Measurements from ENCODE around the gene GPR152. TPM values are rescaled to one million over a fixed set of nuclear protein-coding genes. Genes with fewer than 3 reads are reported as not detected.
"Not testable (repeated sequence)": the region's sequence is repeated elsewhere in the genome, so short reads cannot be mapped to it uniquely, and the experiment has no call there.

GPR152 gene
- total RNA-seq, 2 donors from 2014 or later = not detected

DNA sequence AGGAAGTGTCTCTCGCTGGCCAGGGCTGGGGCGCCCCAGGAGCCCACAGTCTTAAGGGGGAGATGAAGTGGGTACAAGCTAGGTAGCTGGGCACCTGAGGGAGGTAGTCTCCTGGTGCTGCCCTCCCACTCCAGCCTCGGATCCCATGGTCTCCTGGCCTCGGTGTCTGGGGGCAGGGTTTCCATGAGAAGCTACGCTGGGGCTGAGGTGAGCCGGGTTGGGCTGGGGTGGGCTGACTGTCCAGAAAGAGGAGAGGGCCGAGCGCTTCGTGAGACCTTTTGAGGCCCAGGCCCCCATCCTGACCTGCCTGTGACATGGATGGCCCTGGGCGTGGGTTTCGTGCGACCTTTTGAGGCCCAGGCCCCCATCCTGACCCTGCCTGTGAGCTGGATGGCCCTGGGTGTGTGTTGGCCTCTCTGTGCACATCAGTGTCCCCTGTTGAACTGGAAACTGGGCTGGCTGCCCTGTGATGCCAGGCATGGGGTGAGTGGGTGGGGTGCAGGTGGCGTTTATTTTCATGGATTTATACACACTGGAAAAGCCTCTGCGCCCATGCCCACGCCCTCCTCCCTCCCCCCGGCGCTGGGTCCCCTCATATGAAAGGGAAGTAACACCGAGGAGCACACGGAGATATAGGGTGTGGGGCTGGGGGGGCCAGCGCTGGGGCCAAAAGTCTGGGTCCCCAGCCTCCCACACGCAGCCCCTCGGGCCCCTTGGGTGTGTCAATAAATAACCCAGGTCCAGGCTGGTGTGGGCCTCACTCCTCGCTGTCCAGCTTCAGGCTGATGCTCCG, 38.9 kb upstream of the GPR152 start:
- ATAC-seq = no peak
- intact Hi-C loops (cut with DNase I) = no loop called here
- DNase-seq = no peak

DNA sequence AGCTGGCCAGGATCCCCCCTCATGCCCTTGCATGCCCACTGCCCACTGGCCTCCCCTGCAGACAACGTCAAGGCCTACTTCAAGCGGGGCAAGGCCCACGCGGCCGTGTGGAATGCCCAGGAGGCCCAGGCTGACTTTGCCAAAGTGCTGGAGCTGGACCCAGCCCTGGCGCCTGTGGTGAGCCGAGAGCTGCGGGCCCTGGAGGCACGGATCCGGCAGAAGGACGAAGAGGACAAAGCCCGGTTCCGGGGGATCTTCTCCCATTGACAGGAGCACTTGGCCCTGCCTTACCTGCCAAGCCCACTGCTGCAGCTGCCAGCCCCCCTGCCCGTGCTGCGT, 38.2 kb upstream of the GPR152 start:
- no peak for DNase-seq
- intact Hi-C loops (cut with DNase I) = no loop called here
- ATAC-seq = no peak

DNA sequence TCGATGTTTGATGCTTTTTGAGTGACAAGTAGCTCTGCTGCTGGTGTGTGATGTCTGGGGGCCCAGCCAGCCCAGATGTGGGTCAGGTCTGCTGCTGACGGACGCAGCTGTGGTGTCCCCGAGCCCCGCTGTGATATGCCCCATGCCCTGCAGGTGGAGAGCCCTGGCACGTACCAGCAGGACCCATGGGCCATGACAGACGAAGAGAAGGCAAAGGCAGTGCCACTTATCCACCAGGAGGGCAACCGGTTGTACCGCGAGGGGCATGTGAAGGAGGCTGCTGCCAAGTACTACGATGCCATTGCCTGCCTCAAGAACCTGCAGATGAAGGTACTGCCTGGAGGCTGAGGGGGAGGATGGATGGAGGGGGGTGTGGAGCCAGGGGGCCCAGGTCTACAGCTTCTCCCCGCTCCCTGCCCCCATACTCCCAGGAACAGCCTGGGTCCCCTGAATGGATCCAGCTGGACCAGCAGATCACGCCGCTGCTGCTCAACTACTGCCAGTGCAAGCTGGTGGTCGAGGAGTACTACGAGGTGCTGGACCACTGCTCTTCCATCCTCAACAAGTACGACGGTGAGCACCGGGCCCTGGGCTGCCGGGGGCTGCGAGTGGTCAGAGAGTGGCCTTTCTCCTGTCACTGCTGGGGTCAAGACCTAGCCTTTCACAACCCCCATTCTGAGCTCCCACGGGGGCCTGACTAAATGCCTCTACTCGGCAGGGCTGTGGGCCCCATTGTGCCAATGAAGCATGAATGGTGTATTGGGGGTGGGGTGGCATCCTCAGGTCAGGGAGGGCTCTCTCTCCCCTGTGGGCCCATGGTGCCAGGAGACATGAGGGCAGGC, 37.6 kb upstream of the GPR152 start:
- intact Hi-C loops (cut with DNase I) = no loop called here
- DNase-seq (no peak), ATAC-seq (no peak)

DNA sequence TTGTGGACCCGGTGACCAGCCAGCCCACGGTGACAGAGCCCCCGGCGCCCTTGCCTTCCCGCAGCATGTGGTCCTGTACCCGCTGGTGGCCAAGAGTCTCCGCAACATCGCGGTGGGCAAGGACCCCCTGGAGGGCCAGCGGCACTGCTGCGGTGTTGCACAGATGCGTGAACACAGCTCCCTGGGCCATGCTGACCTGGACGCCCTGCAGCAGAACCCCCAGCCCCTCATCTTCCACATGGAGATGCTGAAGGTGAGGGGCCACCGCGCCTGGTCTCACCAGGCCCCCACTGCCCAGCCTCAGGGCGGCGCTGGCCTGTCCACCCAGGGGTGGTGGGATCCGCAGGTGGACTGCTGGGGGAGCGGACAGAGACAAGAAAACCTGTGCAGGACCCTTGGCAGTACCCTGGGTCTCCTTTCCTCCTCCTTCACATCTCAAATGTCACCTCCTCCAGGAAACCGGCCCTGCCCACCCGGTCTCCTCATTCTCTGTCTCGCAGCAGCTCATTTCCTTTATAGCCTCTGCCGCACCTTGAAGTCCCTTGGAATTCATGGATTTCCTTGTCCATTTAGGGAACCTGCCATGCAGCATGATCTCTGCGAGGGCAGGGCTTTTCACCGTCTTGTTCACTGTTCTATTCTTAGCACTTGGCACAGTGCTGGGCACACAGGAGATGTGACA, 36.8 kb upstream of the GPR152 start:
- intact Hi-C loops (cut with DNase I) = no loop called here
- no peak for ATAC-seq
- no peak for DNase-seq

DNA sequence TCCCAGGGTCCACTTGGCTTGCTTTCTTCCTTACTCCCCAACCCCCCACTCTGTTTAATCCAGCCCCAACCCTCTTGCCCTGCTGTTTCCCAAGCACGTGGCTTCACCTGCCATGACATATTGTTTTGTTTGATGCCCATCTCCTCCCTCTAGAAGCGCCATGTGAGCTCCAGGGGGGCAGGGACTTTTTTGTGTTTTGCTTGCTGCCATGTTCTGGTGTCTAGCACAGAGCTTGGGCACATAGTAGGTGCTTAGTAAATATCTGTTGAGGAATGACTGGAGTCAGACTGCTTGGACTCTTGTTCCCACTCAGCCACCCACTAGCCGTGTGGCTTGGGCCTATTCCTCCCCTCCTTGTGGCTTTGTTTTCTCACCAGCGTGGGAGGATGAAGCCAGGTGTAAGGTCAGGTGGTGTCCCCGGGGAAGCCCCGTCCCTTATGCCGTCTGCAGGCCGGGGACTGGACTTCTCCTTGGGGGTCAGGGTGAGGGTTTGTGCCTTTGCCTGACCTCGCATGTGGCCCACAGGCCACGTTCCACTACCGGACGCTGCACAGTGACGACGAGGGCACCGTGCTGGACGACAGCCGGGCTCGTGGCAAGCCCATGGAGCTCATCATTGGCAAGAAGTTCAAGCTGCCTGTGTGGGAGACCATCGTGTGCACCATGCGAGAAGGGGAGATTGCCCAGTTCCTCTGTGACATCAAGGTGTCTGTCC, 34.1 kb upstream of the GPR152 start:
- intact Hi-C loops (cut with DNase I) = no loop called here
- ATAC-seq = no peak
- no peak for DNase-seq

DNA sequence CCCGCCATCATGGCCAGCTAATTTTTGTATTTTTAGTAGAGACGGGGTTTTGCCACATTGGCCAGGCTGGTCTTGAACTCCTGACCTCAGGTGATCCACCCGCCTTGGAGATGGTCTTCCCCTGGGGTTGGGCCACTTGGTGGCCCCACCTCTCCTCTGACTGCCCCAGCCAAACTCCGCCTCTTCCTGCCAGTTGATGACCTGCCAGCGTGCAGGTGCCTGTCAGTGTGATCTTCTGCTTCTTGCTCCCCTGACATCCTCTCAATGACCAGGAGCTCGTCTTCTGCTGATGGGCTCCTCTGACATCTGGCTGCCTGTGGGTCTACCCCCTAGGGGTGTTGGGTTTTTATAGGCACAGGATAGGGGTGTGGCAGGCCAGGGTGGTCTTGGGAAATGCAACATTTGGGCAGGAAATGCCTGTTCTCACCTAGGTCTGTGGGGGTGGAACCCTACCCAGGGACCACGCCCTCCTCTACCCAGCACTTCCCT, 33.4 kb upstream of the GPR152 start:
- ATAC-seq; DNase-seq; intact Hi-C loops (cut with DNase I): not testable (repeated sequence)

DNA sequence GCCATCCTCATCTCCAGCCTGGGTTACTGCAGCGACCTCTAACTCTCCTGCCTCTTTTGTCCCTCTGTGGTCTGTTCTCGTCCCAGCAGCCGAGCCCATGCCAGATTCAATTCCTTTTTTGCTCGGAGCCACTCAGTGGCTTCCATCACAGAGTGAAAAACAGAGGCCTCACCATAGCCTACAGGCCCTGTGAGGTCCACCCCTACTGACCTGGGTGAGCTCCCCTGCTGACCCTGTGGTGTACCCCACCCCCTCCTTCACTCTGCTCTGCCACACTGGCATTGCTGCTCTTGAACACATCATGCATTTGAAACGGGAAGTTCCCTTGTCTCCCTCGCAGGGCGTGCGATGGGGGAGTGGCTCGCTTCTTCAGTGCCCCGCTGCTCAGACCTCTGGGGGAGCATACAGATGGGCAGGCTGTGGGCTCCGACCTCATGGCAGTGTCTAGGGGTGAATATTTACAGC, 32.4 kb upstream of the GPR152 start:
- ATAC-seq = no peak
- no peak for DNase-seq
- intact Hi-C loops (cut with DNase I) = no loop called here

DNA sequence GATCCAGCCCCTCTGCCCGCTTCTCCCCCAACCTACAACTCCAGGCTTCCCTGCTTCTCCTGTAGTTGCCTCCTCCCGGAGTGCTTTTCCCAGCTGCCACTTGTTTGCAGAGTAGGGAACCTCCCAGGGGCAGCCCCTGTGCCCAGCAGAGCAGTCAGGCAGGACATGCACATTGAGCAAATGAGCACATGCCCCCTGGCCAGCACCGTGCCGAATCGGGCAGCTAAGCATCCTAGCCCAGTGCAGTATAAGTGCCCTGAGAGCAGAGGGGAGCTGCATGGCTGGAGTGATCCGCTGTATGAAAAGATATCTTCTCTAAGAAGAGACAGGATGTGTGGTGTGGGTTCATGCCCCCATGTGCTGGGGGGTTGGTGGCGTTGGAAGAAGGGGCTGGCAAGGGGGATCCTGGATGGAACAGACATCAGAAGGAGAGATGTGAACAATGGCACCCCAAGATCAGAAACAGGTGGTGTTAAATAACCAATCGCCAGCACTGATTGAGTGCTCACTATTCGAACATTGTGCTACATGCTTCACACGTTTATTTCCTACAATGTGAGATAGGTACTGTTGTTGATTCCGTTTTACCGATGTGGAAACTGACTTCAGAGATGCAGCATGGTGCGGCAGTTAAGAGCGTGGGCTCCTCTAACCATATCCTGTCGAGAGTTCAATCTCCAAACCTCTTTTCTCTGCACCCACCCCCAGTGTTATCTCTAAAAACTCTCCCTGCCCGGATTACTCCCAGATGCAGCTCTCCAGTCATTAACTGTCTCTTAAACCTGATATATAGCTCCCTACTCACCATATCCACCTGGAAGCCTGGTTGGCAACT, 31.5 kb upstream of the GPR152 start:
- ATAC-seq (no peak), DNase-seq (no peak)
- intact Hi-C loops (cut with DNase I) = no loop called here

DNA sequence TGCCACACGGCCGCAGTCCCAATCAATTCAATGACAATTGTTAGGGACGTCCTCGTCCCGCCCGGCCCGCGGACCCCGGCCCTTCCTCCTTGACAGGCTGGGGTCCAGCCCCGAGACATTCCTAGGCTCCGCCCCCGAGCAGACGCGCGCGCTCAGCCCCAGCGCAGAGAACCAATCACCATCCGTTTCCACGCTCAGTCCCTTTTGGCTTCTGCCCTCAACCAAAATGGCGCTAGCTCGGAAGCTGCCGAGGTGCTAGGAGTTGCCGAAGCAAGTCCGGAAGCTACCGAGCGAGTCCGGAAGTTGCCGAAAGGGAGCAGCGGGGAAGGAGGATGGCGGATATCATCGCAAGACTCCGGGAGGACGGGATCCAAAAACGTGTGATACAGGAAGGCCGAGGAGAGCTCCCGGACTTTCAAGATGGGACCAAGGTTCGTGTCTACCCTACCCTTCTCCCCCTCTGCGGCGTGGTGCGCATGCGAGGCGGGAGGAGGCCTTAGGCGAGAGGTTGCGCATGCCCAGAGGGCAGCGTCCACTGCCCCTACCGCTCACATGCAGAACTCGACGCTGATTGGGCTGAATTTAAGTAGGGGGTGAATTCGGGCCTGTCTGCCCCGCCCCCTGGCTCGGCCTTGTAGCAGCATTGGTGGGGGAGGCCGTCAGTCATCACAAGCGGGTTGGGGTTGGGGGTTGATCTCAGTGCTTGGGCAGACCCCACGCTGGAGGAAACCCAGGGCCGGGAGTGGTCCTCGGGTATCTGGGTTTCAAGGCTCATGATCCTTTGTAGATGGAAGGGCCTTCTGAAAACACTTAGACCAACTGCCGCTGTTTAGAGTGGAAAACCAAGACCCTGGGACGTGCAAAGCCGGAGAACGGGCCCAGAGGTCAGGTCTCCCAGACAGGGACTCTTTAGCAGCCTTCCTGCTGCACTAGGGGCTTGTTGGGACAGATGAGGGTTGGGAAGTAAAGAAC, 30.6 kb upstream of the GPR152 start, which contains the start of gene AIP:
TSS of gene AIP (plus strand) at position 200 of the 972 bp plus-strand sequence. CDS start at position 333, 133 bp downstream.
- ATAC-seq = peak; percentile 98
- intact Hi-C loops (cut with DNase I) = no loop called here
- DNase-seq = peak; percentile 98

DNA sequence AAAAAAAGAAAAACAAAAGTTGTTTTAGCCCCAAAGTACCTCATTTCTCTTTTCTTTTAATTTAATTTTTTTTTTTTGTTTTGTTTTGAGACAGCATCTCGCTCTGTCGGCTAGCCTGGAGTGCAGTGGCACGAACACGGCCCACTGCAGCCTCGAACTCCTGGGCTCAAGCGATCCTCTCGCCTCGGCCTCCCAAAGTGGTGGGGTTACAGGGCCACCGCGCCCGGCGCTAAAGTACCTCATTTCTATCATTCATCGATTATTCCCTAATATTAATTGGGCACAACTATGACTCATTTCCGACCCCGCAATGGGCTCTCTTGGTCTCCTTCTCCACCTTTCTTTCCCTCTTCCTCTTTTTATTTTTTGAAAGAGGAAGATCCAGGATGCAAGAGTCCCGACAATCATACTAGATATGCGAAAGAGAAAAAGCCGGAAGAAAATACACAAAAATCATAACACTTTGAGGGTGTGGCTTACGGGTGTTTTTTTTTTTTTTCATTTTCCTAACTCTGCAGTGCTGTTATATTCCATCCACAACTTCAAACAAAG, 29.8 kb upstream of the GPR152 start:
- ATAC-seq = peak; percentile 6 to 14
- intact Hi-C loops (cut with DNase I) = no loop called here
- no peak for DNase-seq

DNA sequence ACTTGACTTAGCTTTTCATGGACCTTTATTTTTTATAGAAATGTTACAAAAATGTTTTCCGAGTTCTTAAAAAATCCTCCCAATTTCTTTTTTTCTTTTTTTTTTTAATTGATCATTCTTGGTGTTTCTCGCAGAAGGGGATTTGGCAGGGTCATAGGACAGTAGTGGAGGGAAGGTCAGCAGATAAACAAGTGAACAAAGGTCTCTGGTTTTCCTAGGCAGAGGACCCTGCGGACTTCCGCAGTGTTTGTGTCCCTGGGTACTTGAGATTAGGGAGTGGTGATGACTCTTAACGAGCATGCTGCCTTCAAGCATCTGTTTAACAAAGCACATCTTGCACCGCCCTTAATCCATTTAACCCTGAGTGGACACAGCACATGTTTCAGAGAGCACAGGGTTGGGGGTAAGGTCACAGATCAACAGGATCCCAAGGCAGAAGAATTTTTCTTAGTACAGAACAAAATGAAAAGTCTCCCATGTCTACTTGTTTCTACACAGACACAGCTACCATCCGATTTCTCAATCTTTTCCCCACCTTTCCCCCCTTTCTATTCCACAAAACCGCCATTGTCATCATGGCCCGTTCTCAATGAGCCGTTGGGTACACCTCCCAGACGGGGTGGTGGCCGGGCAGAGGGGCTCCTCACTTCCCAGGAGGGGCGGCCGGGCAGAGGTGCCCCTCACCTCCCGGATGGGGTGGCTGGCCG, 25.0 kb upstream of the GPR152 start:
- DNase-seq; intact Hi-C loops (cut with DNase I); ATAC-seq: not testable (repeated sequence)

DNA sequence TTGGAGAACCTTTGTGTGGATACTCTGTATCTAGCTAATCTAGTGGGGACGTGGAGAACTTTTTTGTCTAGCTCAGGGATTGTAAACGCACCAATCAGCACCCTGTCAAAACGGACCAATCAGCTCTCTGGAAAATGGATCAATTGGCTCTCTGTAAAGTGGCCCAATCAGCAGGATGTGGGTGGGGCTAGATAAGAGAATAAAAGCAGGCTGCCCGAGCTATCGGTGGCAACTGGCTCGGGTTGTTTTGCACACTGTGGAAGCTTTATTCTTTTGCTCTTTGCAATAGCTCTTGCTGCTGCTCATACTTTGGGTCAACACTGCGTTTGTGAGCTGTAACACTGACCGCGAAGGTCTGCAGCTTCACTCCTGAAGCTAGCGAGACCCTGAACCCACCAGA, 24.2 kb upstream of the GPR152 start:
- intact Hi-C loops (cut with DNase I); ATAC-seq; DNase-seq: not testable (repeated sequence)

DNA sequence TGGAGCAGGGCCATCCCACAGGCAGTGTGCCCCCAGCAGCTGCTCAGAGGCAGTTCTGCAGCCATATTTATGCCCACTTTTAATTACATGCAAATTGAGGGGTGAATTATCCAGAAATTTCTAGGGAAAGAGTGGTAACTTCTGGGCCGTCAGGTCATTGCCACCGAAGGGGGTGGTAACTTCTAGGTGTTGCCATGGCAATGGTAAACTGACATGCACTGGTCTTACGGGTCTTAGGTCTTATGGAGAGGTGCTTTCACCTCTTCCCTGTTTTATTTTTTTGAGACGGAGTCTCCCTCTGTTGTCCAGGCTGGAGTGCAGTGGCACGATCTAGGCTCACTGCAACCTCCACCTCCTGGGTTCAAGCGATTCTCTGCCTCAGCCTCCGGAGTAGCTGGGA, 20.4 kb upstream of the GPR152 start:
- intact Hi-C loops (cut with DNase I) = loop anchor here in 1 of 2 donors (5.0 kb wide), 1 partner anchor 71 kb away; the partner anchor contains the start of genes PPP1CA and TBC1D10C
- no peak for DNase-seq
- ATAC-seq = no peak

DNA sequence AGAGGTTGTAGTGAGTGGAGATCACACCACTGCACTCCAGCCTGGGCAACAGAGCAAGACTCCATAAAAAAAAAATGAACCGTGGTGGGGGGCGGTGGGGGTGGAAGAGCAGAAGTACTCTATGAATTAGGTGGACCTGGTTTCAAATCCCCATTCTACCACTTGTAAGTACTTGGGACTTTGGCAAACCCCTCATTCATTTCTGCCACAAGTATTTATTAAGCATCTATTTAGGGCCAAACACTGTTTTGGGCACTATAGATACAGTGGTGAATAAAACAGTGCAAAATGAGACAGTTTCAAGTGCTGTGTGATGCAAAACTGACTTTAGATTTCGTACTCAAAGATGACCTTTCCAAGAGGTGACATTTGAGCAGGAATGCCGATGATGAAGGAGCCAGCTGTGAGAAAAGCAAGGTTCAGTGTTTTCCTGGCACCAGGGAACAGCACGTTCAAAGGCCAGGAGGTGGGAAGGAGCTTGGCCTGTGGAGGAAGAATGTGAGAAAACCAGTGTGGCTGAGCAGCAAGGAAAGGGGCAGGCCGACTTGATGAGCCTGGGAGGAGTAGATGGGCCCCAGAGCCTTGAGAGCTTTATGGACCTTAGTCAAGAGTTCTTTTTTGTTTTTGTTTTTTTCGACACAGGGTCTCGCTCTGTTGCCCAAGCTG, 17.9 kb upstream of the GPR152 start:
- ATAC-seq (no peak), DNase-seq (no peak)
- intact Hi-C loops (cut with DNase I) = loop anchor here in 1 of 2 donors (5.0 kb wide), 1 partner anchor 68 kb away; the partner anchor contains the start of genes PPP1CA and TBC1D10C

DNA sequence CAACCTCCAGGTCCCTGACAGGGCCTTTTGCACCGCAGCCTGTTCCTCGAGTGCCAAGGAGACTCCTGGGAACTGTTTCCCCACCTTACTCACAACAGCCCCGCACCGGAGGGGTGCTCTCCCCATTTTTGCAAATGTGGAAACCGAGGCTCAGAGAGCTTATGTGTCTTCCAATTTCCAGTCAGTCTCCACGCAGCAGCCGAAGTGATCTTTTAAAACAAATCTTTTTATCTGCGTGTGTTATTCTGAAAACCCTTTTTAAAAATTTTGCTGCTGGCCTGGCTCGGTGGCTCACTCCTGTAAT, 16.9 kb upstream of the GPR152 start:
- intact Hi-C loops (cut with DNase I) = loop anchor here in 1 of 2 donors (10.0 kb wide), 1 partner anchor 65 kb away; the partner anchor contains the start of genes PPP1CA and TBC1D10C
- ATAC-seq (no peak), DNase-seq (no peak)

All from left cardiac atrium (tissue), 4 donors.